HG03139 (cell line): ENCODE results near the gene ALDH9A1.

Experiments
- ATAC-seq: cut with Tn5 transposase; IDR thresholded peaks from one replicate; pipeline ENCODE4 v1.9.1; 2021; ENCODE audit not compliant: unreplicated experiment

Gene ALDH9A1

DNA sequence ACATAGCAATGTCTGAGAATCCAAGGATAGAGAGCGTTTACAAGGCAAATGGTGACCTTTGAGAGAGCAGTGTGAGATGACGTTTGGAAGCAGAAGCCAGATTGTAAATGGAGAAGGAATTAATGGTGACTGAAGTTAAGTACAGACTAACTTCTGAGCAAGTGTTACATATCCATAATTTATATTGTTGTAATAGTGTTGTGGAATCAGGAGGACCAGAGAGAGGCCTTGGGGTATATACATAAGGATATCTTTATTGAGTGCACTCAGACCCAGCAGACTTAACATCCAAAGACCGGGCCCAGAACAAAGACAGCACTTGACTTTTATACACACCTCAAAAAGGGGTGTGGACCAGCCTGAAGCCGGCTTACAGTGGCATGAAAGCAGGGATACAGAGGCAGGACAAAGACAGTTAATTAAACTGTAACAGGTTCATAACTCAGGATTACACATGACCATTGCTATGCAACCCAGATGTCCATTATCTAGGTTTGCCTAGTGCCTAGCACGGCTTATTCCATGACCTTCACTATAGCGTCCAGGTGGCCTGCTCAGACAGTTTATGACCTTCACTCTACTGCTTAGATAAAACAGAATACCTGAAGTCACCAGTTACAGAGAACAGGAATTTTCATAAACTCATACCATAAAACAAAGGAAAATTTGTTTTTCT lies 70.1 kb downstream of the ALDH9A1 start:
- ATAC-seq: no peak

DNA sequence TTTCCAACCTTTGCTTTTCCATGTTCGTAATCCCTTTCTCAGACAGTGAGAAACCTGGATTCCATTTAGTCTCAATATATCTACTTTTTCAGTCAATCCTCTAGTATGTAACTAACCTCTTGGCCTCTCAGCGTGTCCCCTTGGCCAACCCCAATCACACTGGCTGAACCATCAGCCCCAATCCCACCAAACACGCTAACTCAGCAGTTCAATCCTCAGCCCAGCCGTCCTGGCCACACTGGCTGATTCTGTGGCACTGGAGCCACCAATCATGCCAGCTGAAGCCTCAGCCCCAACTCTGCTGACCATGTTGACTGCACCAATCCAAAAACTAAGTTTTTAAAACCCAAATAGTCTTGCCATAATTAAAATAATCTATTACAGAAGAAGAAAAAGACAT lies 73.9 kb downstream of the ALDH9A1 start:
- no peak for ATAC-seq

DNA sequence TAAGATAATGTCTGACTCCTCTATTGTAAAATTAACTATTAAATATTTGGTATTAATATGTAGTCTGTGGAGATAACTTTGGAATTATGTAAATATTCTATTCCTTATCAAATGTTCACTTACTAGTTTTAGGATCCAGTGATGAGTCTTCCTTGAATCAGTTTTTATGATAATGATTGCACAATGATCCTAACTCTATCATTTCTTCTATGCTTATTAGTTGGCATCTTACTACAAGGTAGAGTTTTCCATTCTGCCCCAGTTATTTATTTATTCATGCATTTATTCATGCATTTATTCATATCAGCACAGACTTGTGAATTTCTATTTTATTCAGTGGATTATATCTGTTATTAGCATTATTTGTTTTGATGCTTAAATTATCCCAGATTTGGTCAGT lies 74.7 kb downstream of the ALDH9A1 start:
- no peak for ATAC-seq

DNA sequence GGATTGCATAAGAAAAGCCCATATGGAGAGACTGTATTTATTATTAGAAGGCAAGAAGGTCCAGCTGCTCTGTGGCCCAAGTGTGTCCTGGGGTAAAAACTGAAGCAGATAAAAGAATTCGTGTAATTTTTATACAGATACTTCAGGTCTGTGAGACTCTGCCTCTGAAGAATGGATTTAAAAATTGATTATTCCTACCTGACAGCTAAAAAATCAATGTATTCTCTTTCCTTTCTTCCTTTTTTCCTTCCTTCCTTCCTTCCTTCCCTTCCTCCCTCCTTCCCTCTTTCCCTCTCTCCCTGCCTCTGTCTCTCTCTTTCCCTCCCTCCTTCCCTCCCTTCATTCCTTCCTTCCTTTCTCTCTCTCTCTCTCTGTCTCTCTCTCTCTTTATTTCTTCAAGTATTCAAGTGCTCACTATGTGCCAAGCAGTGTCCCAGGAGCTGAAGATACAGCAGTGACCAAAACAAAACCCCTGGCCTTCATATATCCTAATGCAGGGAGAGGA lies 78.7 kb downstream of the ALDH9A1 start:
- ATAC-seq: no peak

DNA sequence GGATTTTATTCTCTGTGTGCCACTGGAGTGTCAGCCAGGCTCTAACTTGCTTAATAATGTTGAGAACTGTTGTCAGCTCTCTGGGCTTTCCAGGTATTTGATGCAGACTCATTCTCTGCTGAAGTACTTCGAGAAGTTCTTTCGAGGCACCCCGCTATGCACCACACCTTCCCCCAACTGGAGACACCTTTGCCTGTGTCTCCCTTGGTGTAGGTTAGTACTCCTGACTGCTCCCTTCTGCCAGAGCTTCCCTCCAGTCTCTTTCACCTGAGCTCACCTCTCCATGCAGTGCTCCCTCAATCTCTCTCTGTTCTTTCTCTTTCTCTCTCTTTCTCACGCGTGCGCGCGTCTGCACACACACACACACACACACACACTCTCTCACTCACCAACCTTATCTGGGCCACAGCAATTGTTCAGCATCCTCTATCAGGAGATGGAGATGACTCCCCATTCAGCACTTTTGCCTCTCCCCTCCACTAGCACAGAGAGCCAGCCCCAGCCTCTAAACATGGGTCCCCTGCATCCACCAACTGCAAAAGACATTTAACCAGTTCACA lies 81.3 kb downstream of the ALDH9A1 start:
- ATAC-seq: no peak

DNA sequence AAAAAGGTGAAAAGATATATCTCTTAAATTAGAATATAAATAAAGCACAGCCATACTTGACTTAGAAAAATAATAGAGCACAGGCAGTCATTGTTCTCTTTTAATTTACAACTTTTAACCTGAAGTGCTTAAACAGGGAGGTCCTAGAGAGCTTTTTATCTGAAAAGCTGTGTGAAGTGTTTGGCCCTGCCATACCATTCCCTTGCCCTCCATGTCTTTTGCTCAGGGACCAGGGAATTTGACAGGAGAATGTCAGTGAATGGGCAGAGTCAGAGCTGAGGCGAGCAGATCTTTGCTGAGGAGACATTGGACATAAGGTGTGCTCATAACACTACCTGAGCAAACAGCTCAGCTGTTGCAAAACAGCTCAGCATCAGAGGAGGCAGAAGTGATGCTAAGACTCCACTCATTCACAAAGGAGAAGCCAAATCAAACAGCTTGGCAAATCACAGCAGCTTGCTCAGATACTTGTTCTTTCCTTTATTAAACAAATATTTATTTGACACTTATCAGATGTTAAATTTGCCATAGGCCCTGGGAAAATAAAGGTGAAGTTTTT lies 82.2 kb downstream of the ALDH9A1 start:
- ATAC-seq: no peak
